AG08395 (cell line): Measurements from ENCODE around the gene WDR17.
"Not testable (repeated sequence)": the region's sequence is repeated elsewhere in the genome, so short reads cannot be mapped to it uniquely, and the experiment has no call there.

ENCODE experiments used
- DNase-seq: peaks from one replicate; pipeline ENCODE4 v3.0.0; 2012; ENCODE audit warnings: mixed read lengths, low spot score

The WDR17 gene

DNA sequence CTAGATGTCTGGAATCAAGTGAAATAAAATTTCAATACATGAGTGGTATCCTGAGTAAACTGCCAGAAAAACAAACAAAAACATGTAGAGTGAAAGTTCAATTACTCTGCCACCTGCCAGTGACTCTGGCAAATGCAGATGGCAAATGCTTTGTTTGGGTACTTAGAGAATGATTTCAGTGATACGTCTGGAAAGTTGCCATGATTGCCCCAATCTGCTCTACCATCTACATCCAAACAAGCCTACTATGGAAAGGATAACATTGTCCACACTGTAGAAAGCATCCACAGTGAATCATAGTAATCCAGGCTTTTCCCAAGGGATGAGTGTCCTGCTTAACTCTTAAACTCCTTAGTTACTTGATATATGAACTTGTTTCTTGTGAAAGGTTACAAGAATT, 126.3 kb downstream of the WDR17 start:
- DNase-seq = no peak

DNA sequence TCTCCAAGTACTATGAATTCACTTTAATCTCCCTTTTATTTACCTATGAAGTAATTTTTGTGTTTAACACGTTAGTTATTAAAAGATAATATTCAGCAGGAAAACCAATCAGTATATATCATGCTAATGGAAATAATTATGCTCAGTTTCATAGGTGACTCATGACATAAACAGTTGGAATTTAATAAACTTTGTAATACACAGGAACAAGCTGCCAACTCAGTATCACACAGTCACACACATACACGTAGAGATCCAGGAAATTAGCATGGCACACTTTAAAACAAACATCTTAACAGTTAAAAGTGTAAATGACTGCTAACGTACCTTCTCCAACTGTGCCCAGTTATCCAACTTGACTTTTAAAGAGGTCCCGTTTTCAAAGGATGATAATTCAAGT, 127.5 kb downstream of the WDR17 start:
- DNase-seq = peak; percentile 3

DNA sequence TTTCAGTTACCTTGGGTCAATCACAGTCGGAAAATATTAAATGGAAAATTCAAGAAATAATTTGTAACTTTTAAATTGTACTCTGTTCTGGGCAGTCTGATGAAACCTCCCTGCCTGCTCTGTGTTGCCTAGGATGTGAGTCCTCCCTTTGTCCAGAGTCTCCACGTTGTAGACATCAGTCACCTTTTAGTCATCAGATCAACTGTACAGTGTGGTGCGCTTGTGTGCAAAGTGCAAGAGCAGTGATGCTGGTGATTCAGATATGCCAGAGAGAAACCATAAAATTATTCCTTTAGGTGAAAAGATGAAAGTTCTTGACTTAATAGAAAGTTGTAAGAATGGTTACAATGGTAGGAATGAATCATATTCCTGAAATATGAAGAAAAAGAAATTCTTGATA, 128.3 kb downstream of the WDR17 start:
- peak; percentile 64 for DNase-seq

- DNase-seq = peak; percentile 98
Measured at GRCh38 chr4:176195184-176195978, 129.7 kb downstream of the WDR17 start, which contains the start of gene SPATA4. Gene SPATA4 (minus strand): TSS chr4:176195585. CDS start chr4:176195562, 23 bp downstream.

- no peak for DNase-seq
Measured at GRCh38 chr4:176198316-176198903, 132.8 kb downstream of the WDR17 start.

DNA sequence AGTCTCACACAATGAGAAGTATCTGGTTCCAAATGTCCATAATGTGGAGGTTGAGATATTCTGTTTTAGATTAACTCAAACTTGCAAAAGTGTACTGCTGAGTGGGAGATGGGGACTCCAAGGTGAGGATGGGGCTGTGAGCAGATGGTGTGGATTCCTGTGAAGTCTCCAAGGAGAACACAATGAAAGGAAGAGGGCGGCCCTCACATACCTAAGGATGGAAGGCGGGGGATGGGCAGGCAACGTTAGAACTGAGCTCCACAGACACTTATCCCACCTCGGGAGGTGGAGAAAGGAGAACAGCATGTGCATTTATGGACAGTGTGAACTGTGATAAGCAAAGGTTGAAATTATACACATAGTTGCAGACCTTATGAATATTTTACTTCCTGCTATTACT, 139.7 kb downstream of the WDR17 start:
- DNase-seq = no peak

DNA sequence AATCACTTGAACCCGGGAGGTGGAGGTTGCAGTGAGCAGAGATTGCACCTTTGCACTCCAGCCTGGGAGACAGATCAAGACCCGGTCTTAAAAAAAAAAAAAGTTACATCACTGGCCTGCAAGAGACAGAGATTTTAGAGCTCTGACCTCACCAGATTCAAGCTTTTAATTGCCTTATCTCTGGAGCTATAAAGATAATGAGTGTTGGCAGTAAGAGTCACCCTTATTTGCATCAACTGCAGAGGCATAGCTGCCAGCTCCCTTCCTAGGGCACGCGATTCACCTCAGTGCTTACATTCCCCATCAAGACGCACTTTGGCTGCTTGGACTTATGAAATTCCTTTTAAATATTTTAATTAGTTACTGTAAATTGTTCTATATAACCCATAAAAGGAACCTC, 142.2 kb downstream of the WDR17 start:
- DNase-seq = no peak

DNA sequence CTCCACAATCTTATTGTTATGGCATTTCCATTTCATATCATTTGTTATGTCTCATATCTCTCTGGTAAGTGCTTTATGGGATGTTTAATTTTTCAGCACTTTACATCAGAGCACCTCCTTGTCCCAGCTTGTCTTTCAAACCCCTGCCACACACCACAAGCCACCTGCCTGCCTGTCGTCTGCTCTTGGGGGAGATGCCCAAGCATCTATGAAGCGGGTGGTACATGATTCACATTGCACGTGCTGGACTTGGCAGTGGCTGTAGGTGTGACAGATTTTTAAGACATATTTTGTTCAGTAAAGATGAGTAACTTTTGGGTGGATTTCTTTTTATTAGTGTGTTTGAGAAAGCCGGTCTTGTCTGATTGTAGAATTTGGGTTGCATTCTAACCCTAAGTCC, 143.9 kb downstream of the WDR17 start:
- no peak for DNase-seq

GRCh38 chr4:176210101-176210500, 144.5 kb downstream of the WDR17 start:
- no peak for DNase-seq

GRCh38 chr4:176210579-176211296, 145.1 kb downstream of the WDR17 start:
- no peak for DNase-seq

- not testable (repeated sequence) for DNase-seq
Measured at GRCh38 chr4:176212351-176212750, 146.7 kb downstream of the WDR17 start.

DNA sequence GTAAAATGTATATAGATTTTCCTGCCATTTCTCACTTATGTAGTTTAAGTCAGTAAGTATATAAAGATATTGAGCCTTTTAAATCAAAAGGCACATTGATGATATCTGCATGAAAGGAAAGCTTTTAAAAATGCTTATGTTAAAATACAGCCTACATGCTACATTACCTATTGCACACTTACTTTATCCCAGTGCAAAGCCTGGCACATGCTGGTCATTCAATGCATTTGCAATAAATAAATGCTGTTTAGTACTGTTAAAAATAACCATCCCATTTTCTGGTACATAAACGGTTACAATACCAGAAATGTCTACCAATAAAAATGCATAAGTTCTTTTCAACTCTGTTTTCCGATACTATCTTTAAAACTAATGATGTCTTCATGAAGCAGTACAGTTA, 151.9 kb downstream of the WDR17 start:
- no peak for DNase-seq

DNA sequence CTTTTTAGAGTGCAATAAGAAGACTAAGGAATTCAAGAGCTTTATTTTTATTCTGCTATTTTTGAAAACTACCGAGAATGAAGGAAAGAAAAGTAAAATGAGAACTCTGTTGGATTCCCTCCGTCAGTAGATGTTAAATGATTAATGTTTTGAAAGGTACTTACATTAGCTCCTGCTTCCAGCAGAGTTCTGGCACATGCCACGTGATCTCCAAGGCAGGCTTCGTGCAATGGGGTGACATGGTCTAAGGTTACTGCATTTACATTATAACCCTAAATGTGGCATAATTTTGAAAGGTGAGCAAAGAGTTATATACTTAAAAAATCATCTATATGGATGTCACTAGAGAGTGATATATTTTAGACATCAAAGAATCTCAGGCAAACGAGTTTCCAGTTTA, 156.5 kb downstream of the WDR17 start:
- no peak for DNase-seq

DNA sequence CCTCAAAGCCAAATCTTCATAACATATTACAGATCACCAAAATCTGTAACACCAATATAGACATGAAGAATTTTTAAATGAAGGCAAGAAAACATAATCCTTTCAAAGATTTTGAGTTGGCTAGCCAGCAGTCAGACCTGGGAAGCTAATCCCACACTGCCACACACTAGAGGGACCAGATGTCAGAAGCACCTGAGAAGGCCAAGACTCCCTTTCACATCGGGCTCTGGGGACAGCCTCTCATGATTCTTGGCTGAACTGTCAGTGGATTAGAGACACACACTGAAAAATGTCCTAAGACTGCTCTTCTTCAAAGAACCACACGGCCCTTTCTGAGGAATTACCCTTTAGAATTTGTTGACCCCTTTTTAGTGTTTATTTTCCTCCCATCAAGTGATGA, 157.9 kb downstream of the WDR17 start:
- no peak for DNase-seq

DNA sequence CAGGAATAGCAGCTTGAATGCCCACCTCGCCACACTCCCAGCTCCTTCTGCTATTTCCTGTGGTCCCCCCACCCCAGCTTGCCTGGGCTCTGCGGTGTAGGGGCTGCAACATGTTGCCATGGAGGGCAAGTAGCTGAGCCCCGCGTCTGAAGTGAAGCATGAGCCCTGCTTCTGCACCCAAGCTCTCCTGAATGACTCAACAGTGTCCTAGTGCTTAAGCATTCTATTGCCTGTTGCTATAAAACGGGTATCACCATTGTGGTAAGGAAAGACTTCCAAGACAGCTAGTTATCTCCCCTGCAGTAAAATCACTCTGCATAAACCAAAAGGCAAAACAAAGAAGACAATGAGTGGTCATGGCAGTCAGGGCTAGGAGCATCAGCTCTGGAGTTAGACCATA, 161.1 kb downstream of the WDR17 start:
- DNase-seq = no peak

DNA sequence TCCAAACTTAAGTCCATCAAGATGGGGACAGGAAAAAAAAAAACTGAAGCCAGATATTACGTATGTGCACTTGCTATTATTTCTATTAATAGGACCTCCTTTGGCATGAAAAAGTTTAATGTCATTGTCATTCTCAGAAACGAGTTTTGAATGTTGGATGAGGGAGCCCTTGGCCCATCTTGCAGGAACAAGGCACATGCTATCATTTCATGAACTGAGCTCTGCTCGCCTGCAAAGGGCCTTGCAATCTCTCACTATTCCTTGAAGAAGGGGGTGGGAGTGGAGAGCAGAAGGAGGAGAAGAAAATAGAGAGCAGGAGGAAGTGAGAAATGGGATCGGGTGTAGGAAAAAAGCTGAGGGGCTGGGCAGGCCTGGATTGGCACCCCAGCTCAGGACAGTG, 164.0 kb downstream of the WDR17 start:
- no peak for DNase-seq
